ENCODE measurements around the gene RAB27B.

Gene RAB27B

GRCh38 chr18:54867131-54867530, 38.9 kb downstream of the RAB27B start:
- no peak for DNase-seq (ENCODE audit: low read depth in 2 of 2)

GRCh38 chr18:54871231-54871630, 43.0 kb downstream of the RAB27B start:
- no peak for DNase-seq (ENCODE audit: low read depth in 2 of 2)

- no peak for DNase-seq (ENCODE audit: low read depth in 2 of 2)
Observed at GRCh38 chr18:54872681-54873080, 44.4 kb downstream of the RAB27B start.

GRCh38 chr18:54873884-54874255, 45.6 kb downstream of the RAB27B start:
- no peak for DNase-seq (ENCODE audit: low read depth in 2 of 2)

GRCh38 chr18:54875063-54875462, 46.8 kb downstream of the RAB27B start:
- no peak for DNase-seq (ENCODE audit: low read depth in 2 of 2)

- DNase-seq (ENCODE audit: low read depth in 2 of 2) = no peak
Observed at GRCh38 chr18:54877076-54877475, 48.8 kb downstream of the RAB27B start.

GRCh38 chr18:54878159-54878622, 49.9 kb downstream of the RAB27B start:
- DNase-seq (ENCODE audit: low read depth in 2 of 2) = no peak

GRCh38 chr18:54878659-54879358, 50.5 kb downstream of the RAB27B start:
- DNase-seq (ENCODE audit: low read depth in 2 of 2) = no peak

GRCh38 chr18:54879691-54880090, 51.4 kb downstream of the RAB27B start:
- DNase-seq (ENCODE audit: low read depth in 2 of 2) = no peak

GRCh38 chr18:54880395-54881105, 52.3 kb downstream of the RAB27B start:
- DNase-seq (ENCODE audit: low read depth in 2 of 2) = no peak

GRCh38 chr18:54881229-54881768, 53.0 kb downstream of the RAB27B start:
- no peak for DNase-seq (ENCODE audit: low read depth in 2 of 2)

GRCh38 chr18:54882318-54882717, 54.0 kb downstream of the RAB27B start:
- DNase-seq (ENCODE audit: low read depth in 2 of 2) = no peak

- no peak for DNase-seq (ENCODE audit: low read depth in 2 of 2)
Observed at GRCh38 chr18:54883816-54884604, 55.7 kb downstream of the RAB27B start.

GRCh38 chr18:54888378-54888777, 60.1 kb downstream of the RAB27B start:
- DNase-seq (ENCODE audit: low read depth in 2 of 2) = no peak

- no peak for DNase-seq (ENCODE audit: low read depth in 2 of 2)
Observed at GRCh38 chr18:54888933-54889332, 60.7 kb downstream of the RAB27B start.

GRCh38 chr18:54899500-54899899, 71.2 kb downstream of the RAB27B start:
- DNase-seq (ENCODE audit: low read depth in 2 of 2) = no peak

GRCh38 chr18:54900290-54900689, 72.0 kb downstream of the RAB27B start:
- no peak for DNase-seq (ENCODE audit: low read depth in 2 of 2)

- no peak for DNase-seq (ENCODE audit: low read depth in 2 of 2)
Observed at GRCh38 chr18:54904581-54904980, 76.3 kb downstream of the RAB27B start.

GRCh38 chr18:54905629-54906028, 77.4 kb downstream of the RAB27B start:
- no peak for DNase-seq (ENCODE audit: low read depth in 2 of 2)

GRCh38 chr18:54906331-54907185, 78.3 kb downstream of the RAB27B start:
- no peak for DNase-seq (ENCODE audit: low read depth in 2 of 2)

- no peak for DNase-seq (ENCODE audit: low read depth in 2 of 2)
Observed at GRCh38 chr18:54909538-54909937, 81.3 kb downstream of the RAB27B start.
